ENCODE data around the gene DCDC2C. TPM values are rescaled to one million over a fixed set of nuclear protein-coding genes. Genes with fewer than 3 reads are reported as not detected.

The DCDC2C gene
- total RNA-seq, 1 experiment from 2014 or later: 0.43 TPM

GRCh38 chr2:3672861-3673678, 30.3 kb upstream of the DCDC2C start:
- no peaks in the 10 kb centered on the region for H3K4me1 ChIP-seq (ENCODE audit: insufficient read depth, low read length, poor library complexity, severe bottlenecking)
- H3K9me3 ChIP-seq (ENCODE audit: low read depth, low read length, poor library complexity, severe bottlenecking): no peaks in the 10 kb centered on the region
- no peak overlapping the region for H3K27ac ChIP-seq (ENCODE audit: low read depth, low read length, poor library complexity, severe bottlenecking)
- no peaks in the 10 kb centered on the region for H3K27me3 ChIP-seq (replicated peaks; ENCODE audit: insufficient read depth, low read depth, low read length, poor library complexity)
- no TSS peak for BruUV-seq (replicated peaks)
- ChIA-PET CTCF (no interaction called here), POLR2A (ENCODE audit: low non-redundant PET) (no interaction called here)
- DNase-seq (ENCODE audit: low spot score): no peak
- H3K4me3 ChIP-seq (ENCODE audit: low read depth, low read length, poor library complexity, severe bottlenecking): no peak overlapping the region
- intact Hi-C loops (cut with micrococcal nuclease; ENCODE audit: unreplicated experiment): no loop called here
- H3K36me3 ChIP-seq (ENCODE audit: insufficient read depth, low read length, poor library complexity, severe bottlenecking): no peaks in the 10 kb centered on the region
- TF ChIP-seq, protein P1, sequence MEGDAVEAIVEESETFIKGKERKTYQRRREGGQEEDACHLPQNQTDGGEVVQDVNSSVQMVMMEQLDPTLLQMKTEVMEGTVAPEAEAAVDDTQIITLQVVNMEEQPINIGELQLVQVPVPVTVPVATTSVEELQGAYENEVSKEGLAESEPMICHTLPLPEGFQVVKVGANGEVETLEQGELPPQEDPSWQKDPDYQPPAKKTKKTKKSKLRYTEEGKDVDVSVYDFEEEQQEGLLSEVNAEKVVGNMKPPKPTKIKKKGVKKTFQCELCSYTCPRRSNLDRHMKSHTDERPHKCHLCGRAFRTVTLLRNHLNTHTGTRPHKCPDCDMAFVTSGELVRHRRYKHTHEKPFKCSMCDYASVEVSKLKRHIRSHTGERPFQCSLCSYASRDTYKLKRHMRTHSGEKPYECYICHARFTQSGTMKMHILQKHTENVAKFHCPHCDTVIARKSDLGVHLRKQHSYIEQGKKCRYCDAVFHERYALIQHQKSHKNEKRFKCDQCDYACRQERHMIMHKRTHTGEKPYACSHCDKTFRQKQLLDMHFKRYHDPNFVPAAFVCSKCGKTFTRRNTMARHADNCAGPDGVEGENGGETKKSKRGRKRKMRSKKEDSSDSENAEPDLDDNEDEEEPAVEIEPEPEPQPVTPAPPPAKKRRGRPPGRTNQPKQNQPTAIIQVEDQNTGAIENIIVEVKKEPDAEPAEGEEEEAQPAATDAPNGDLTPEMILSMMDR (conservative IDR thresholded peaks at IDR 0.05; ENCODE audit: low read depth, low read length): no peak
- TF ChIP-seq EZH2 (IDR thresholded peaks at IDR 0.05; ENCODE audit: borderline replicate concordance, low read depth, low read length, poor library complexity, severe bottlenecking): no peak

DNA sequence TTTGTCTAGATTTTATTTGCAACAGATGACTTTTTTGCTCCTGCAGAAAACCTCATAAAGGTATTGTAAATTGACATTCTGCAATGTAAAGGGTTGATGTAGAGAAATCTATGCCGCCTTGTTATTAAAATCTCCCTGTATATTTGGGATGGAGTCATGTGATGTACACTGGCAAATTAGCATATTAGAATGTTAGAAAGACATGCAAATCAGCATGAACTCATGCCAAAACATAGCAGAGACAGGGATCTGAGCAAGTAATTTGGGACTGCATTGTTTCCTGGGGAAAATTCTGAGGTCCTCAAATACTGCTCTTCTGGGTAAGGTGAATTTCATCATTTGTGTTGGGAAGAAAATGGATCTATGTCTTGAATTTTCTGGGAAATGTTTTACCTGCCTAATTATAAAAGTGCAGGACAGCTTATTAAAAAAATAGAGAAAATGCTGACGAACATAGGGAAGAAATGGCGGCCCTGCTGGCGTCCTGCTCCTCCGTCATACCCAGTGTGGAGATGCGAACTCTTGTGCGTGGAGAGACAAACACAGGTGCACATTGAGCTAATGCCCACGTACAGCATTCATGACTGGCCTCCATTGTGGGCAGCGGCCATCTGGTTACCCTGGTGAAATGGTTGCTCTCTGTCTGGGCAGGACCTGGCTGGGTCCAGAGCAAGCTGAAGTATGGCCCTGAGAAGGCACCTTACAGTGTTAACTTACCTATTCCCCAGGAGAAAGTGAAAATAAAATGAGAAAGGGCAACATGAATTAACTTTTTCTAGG, 29.1 kb upstream of the DCDC2C start:
- no peak for DNase-seq (ENCODE audit: low spot score)
- H3K9me3 ChIP-seq (ENCODE audit: low read depth, low read length, poor library complexity, severe bottlenecking): no peaks in the 10 kb centered on the region
- H3K36me3 ChIP-seq (ENCODE audit: insufficient read depth, low read length, poor library complexity, severe bottlenecking): no peaks in the 10 kb centered on the region
- H3K27me3 ChIP-seq (replicated peaks; ENCODE audit: insufficient read depth, low read depth, low read length, poor library complexity): no peaks in the 10 kb centered on the region
- POLR2A ChIA-PET (ENCODE audit: low non-redundant PET): interaction anchor here (0.5 kb wide), 1 partner anchor 1491 kb away, joined by 6 read pairs; no protein-coding TSS in a partner anchor
- no peak overlapping the region for H3K27ac ChIP-seq (ENCODE audit: low read depth, low read length, poor library complexity, severe bottlenecking)
- BruUV-seq (replicated peaks): no TSS peak
- intact Hi-C loops (cut with micrococcal nuclease; ENCODE audit: unreplicated experiment): no loop called here
- CTCF ChIA-PET: no interaction called here
- no peak overlapping the region for H3K4me3 ChIP-seq (ENCODE audit: low read depth, low read length, poor library complexity, severe bottlenecking)
- TF ChIP-seq, protein P1 (conservative IDR thresholded peaks at IDR 0.05; ENCODE audit: low read depth, low read length): no peak
- H3K4me1 ChIP-seq (ENCODE audit: insufficient read depth, low read length, poor library complexity, severe bottlenecking): no peaks in the 10 kb centered on the region

- H3K9me3 ChIP-seq (ENCODE audit: low read depth, low read length, poor library complexity, severe bottlenecking): no peaks in the 10 kb centered on the region
- no peaks in the 10 kb centered on the region for H3K36me3 ChIP-seq (ENCODE audit: insufficient read depth, low read length, poor library complexity, severe bottlenecking)
- no peaks in the 10 kb centered on the region for H3K27me3 ChIP-seq (replicated peaks; ENCODE audit: insufficient read depth, low read depth, low read length, poor library complexity)
- no peaks in the 10 kb centered on the region for H3K4me1 ChIP-seq (ENCODE audit: insufficient read depth, low read length, poor library complexity, severe bottlenecking)
- no peak overlapping the region for H3K27ac ChIP-seq (ENCODE audit: low read depth, low read length, poor library complexity, severe bottlenecking)
- no peak for TF ChIP-seq EZH2 (IDR thresholded peaks at IDR 0.05; ENCODE audit: borderline replicate concordance, low read depth, low read length, poor library complexity, severe bottlenecking)
- TF ChIP-seq, protein P1 (conservative IDR thresholded peaks at IDR 0.05; ENCODE audit: low read depth, low read length): no peak
- no peak overlapping the region for H3K4me3 ChIP-seq (ENCODE audit: low read depth, low read length, poor library complexity, severe bottlenecking)
- no TSS peak for BruUV-seq (replicated peaks)
- ChIA-PET CTCF (no interaction called here), POLR2A (ENCODE audit: low non-redundant PET) (no interaction called here)
- intact Hi-C loops (cut with micrococcal nuclease; ENCODE audit: unreplicated experiment): no loop called here
- DNase-seq (ENCODE audit: low spot score): no peak
Measured at GRCh38 chr2:3675687-3676086, 27.7 kb upstream of the DCDC2C start.

All from A673 (cell line).